Peyer's patch (tissue), 4 donors: ENCODE measurements around the gene SERGEF.

Source experiments
- CTCF ChIP-seq, 6 experiments: fragments of 450-650 bp in 4 of 6; fragments of 200-600 bp in 2 of 6; sonication (generic) in 1 of 6; IDR thresholded peaks; one replicate each; pipeline ENCODE4 v1.5.1; 2017 to 2019; ENCODE audit warnings: antibody characterized with exemption in 6 of 6, mild to moderate bottlenecking in 3 of 6, moderate library complexity in 1 of 6
- POLR2A ChIP-seq, 2 donors: fragments of 450-650 bp; IDR thresholded peaks; one replicate each; pipeline ENCODE4 v1.5.1; 2017; ENCODE audit warnings: antibody characterized with exemption in 2 of 2, mild to moderate bottlenecking in 2 of 2, moderate library complexity in 2 of 2

DNA sequence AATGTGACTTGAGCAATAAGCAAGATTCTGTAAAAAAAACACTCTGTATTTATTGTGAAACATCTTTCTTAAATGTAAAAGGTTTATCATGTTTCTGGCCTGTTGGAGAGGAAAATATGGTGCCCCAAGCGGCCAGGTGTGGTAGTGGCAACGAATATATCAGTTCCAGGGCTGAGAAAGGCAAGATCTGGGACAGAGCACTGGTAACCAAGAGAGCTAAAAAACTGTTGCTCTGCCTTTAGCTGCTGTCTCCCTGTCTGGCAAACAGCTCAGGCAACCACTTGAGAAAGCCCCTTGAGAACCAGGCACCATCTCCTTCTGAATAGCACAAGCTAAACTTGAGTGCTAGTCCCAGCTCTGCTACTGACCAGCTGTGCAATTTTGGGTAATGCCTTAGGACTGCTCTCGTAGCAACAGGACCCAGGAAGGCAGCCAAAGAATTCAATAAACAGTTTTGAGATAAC is 148.3 kb downstream of the SERGEF start:
- no peak for TF ChIP-seq POLR2A (IDR thresholded peaks at IDR 0.05)
- TF ChIP-seq CTCF (IDR thresholded peaks at IDR 0.05): peak in 5 of 6 experiments; percentile 7 to 63 (median 42)
